ENCODE results near the gene SLC29A3. TPM values are rescaled to one million over a fixed set of nuclear protein-coding genes. Genes with fewer than 3 reads are reported as not detected.

Gene SLC29A3
- total RNA-seq, 2 experiments from 2014 or later: 2.9 to 3.3 TPM

- intact Hi-C loops (cut with micrococcal nuclease): no loop called here
- no peaks in the 10 kb centered on the region for H3K27me3 Mint-ChIP-seq
- no peaks in the 10 kb centered on the region for H3K4me1 Mint-ChIP-seq (ENCODE audit: low read depth)
- POLR2A ChIA-PET: no interaction called here
- no peak overlapping the region for H3K4me3 Mint-ChIP-seq
- no peaks in the 10 kb centered on the region for H3K9me3 Mint-ChIP-seq
- CTCF ChIA-PET: no interaction called here
- ATAC-seq (no peak), DNase-seq (no peak)
- H3K36me3 Mint-ChIP-seq (ENCODE audit: low read depth): no peaks in the 10 kb centered on the region
- H3K27ac Mint-ChIP-seq: no peak overlapping the region
- TF ChIP-seq CTCF (IDR thresholded peaks at IDR 0.05): no peak
These were observed 21.7 kb upstream of the SLC29A3 start for GRCh38 chr10:71297343-71297742.

DNA sequence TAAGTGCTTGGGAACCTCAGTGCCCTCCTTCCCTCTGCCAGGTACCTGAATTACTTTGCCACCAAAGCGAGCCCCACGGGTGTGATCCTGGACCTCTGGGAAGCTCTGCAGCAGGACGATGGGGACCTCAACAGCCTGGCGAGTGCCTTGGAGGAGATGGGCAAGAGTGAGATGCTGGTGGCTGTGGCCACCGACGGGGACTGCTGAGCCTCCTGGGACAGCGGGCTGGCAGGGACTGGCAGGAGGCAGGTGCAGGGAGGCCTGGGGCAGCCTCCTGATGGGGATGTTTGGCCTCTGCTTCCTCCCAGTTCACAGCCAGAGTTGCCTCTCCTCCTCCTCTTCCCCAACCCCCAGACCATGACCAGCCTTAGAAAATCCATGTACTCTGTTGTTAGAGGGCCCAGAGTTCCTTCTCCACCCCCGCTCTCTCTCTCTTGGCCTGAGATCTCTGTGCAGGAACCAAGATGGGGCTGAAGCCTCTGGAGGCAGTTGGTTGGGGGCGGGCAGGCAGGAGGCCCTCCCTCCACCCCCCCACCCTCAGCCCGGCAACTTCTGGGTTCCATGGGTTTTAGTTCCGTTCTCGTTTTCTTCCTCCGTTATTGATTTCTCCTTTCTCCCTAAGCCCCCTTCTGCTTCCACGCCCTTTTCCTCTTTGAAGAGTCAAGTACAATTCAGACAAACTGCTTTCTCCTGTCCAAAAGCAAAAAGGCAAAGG is 19.8 kb upstream of the SLC29A3 start:
- H3K4me1 Mint-ChIP-seq (ENCODE audit: low read depth): no peaks in the 10 kb centered on the region
- H3K27me3 Mint-ChIP-seq: no peaks in the 10 kb centered on the region
- TF ChIP-seq CTCF (IDR thresholded peaks at IDR 0.05): no peak
- no peak for ATAC-seq
- no peaks in the 10 kb centered on the region for H3K36me3 Mint-ChIP-seq (ENCODE audit: low read depth)
- ChIA-PET CTCF (no interaction called here), POLR2A (no interaction called here)
- DNase-seq: no peak
- H3K9me3 Mint-ChIP-seq: no peaks in the 10 kb centered on the region
- H3K27ac Mint-ChIP-seq: no peak overlapping the region
- intact Hi-C loops (cut with micrococcal nuclease): no loop called here
- H3K4me3 Mint-ChIP-seq: no peak overlapping the region

DNA sequence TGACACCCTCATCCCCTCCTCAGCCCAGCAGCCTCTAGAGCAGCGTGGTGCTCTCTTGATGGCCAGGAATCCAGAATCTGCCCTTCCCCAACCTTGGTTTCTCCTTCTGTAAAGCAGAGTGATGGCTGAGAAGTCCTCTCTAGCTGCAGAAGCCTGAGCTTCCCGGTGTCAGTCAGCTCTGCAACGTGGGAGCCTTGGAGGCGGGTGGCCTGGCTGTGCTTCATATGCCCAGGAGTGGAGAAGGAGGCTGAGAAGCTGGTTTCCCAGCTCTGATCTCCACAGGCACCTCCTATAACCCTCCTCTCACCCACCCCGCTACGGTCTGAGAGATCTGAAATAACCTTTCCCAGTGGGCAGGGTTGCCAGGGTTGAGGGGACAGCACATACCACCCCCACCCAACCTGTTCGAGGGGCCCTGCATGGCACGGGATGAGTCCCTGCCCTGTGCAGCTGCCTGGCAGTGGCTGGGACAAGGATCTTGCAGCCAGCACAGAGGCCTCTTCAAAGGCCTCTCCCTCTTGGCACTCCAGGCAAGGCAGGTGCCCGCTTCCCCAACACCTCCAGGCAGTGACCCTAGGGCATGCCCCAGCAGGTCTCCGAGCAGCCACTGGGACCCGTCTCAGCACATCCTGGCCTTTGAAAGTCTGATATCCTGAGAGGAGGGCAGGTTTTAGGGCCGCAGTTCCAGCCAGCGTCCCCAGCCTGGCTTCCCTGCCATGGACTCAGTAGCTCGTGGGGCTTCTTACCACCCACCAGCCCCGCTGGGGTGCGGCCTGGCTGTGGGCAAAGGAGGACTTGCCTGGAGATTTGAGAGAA is 18.3 kb upstream of the SLC29A3 start:
- no peaks in the 10 kb centered on the region for H3K4me1 Mint-ChIP-seq (ENCODE audit: low read depth)
- no peak overlapping the region for H3K27ac Mint-ChIP-seq
- no peak for TF ChIP-seq CTCF (IDR thresholded peaks at IDR 0.05)
- H3K4me3 Mint-ChIP-seq: no peak overlapping the region
- ATAC-seq: no peak
- DNase-seq: no peak
- POLR2A ChIA-PET: no interaction called here
- no peaks in the 10 kb centered on the region for H3K27me3 Mint-ChIP-seq
- CTCF ChIA-PET: interaction anchor here (1.2 kb wide), 1 partner anchor 16 kb away, joined by 3 read pairs; no protein-coding TSS in a partner anchor
- no peaks in the 10 kb centered on the region for H3K9me3 Mint-ChIP-seq
- H3K36me3 Mint-ChIP-seq (ENCODE audit: low read depth): no peaks in the 10 kb centered on the region
- intact Hi-C loops (cut with micrococcal nuclease): no loop called here

- H3K27me3 Mint-ChIP-seq: no peaks in the 10 kb centered on the region
- intact Hi-C loops (cut with micrococcal nuclease): no loop called here
- ChIA-PET POLR2A (no interaction called here), CTCF (interaction anchor here (1.2 kb wide), 1 partner anchor 8 kb away, joined by 4 read pairs; no protein-coding TSS in a partner anchor)
- H3K9me3 Mint-ChIP-seq: no peaks in the 10 kb centered on the region
- H3K36me3 Mint-ChIP-seq (ENCODE audit: low read depth): no peaks in the 10 kb centered on the region
- TF ChIP-seq CTCF (IDR thresholded peaks at IDR 0.05): no peak
- DNase-seq: no peak
- no peaks in the 10 kb centered on the region for H3K4me1 Mint-ChIP-seq (ENCODE audit: low read depth)
- no peak overlapping the region for H3K27ac Mint-ChIP-seq
- no peak for ATAC-seq
- H3K4me3 Mint-ChIP-seq: no peak overlapping the region
These were observed 17.6 kb upstream of the SLC29A3 start for GRCh38 chr10:71301371-71301916.

- TF ChIP-seq CTCF (IDR thresholded peaks at IDR 0.05): no peak
- CTCF ChIA-PET: interaction anchor here (0.9 to 1.5 kb wide), 3 partner anchors 9 to 34 kb away, joined by 4 read pairs; no protein-coding TSS in a partner anchor
- ATAC-seq: no peak
- Mint-ChIP-seq H3K36me3 (ENCODE audit: low read depth) (no peaks in the 10 kb centered on the region), H3K4me1 (ENCODE audit: low read depth) (no peaks in the 10 kb centered on the region), H3K9me3 (no peaks in the 10 kb centered on the region), H3K27ac (no peak overlapping the region), H3K27me3 (no peaks in the 10 kb centered on the region), H3K4me3 (no peak overlapping the region)
- POLR2A ChIA-PET: no interaction called here
- intact Hi-C loops (cut with micrococcal nuclease): no loop called here
- DNase-seq: no peak
These were observed 16.6 kb upstream of the SLC29A3 start for GRCh38 chr10:71302451-71302850.

All from activated CD8-positive, alpha-beta T cell treated with anti-CD3 and anti-CD28 coated beads for 36 hours (primary cell).